NCI-H146 treated with DMSO at 0.1 percent for 48 hours (cell line): ENCODE data around the gene RNASEH1.
"Not testable (repeated sequence)": the region's sequence is repeated elsewhere in the genome, so short reads cannot be mapped to it uniquely, and the experiment has no call there.

Experiments used
- DNase-seq: peaks from one replicate; lab custom pipeline; 2025; ENCODE audit not compliant: unreplicated experiment; lab: John Stamatoyannopoulos, UW

The RNASEH1 gene

GRCh38 chr2:3522961-3523421, 35.1 kb downstream of the RNASEH1 start:
- no peak for DNase-seq

- DNase-seq: no peak
These were observed 37.5 kb downstream of the RNASEH1 start for GRCh38 chr2:3520591-3520990.

- DNase-seq: peak; percentile 72
These were observed 38.6 kb downstream of the RNASEH1 start, which contains the start of gene ADI1 for GRCh38 chr2:3519255-3520205. TSS of gene ADI1 (minus strand) at chr2:3519531. CDS start at chr2:3519487, 44 bp downstream.

- DNase-seq: peak; percentile 90
These were observed 39.5 kb downstream of the RNASEH1 start for GRCh38 chr2:3518496-3519254.

GRCh38 chr2:3517948-3518495, 40.1 kb downstream of the RNASEH1 start:
- DNase-seq: no peak

GRCh38 chr2:3516831-3517230, 41.3 kb downstream of the RNASEH1 start:
- DNase-seq: no peak

- DNase-seq: not testable (repeated sequence)
These were observed 42.7 kb downstream of the RNASEH1 start for GRCh38 chr2:3515438-3515837.

- no peak for DNase-seq
These were observed 44.9 kb downstream of the RNASEH1 start for GRCh38 chr2:3513026-3513810.

- DNase-seq: no peak
These were observed 46.0 kb downstream of the RNASEH1 start for GRCh38 chr2:3512086-3512485.

GRCh38 chr2:3505771-3506170, 52.4 kb downstream of the RNASEH1 start:
- no peak for DNase-seq

GRCh38 chr2:3504741-3505140, 53.4 kb downstream of the RNASEH1 start:
- DNase-seq: peak; percentile 71

GRCh38 chr2:3503483-3503882, 54.6 kb downstream of the RNASEH1 start:
- no peak for DNase-seq

GRCh38 chr2:3503046-3503445, 55.1 kb downstream of the RNASEH1 start:
- no peak for DNase-seq

GRCh38 chr2:3500326-3500899, 57.7 kb downstream of the RNASEH1 start:
- DNase-seq: no peak

- DNase-seq: no peak
These were observed 59.2 kb downstream of the RNASEH1 start for GRCh38 chr2:3498783-3499394.

GRCh38 chr2:3496708-3497080, 61.4 kb downstream of the RNASEH1 start:
- DNase-seq: not testable (repeated sequence)
